ENCODE data around the gene AUTS2.

Gene AUTS2

GRCh38 chr7:70298780-70299471 is 700.7 kb downstream of the AUTS2 start:
- DNase-seq, result no peak

GRCh38 chr7:70299472-70299807 is 701.2 kb downstream of the AUTS2 start:
- DNase-seq, result no peak

- DNase-seq, result no peak
These were observed 703.5 kb downstream of the AUTS2 start for GRCh38 chr7:70301673-70302185.

DNA sequence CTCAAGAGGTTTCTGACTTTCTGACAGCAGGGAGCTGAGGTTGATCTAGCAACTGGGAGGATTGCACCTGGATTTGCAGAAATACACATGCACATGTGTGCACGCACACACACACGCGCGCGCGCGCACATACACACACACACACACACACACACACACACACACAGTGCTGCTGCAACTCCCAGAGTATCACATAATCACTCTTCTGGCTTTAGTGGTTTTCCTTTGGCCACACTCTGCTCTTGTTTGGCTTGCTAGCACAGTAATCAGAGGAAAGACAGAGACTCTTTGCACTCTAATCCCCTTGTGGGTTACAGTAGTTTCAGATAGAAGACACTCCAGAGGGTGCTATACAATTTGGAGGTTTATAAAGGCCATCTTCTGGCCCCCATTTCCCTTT is 705.0 kb downstream of the AUTS2 start:
- no peak for DNase-seq

DNA sequence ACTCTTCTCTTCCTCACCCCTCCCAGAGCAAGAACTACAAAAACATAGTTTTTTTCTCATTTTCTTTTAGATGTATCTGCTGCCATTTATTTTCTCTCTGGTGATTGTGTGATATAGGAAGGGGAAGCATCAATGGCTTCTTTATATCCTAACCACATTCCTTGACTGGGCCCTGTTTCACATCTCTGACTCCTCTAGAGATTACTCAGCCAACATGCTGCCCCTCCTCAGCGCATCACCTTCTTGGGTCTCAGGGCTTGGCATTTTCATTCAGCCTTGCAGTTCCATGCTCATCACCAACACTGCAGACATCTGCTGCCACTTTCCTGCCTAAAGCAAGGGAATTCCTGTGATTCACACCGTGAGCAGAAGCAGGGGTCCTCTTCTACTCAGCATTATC is 705.5 kb downstream of the AUTS2 start:
- no peak for DNase-seq

- no peak for DNase-seq
These were observed 707.9 kb downstream of the AUTS2 start for GRCh38 chr7:70306173-70306572.

- DNase-seq, result no peak
These were observed 709.4 kb downstream of the AUTS2 start for GRCh38 chr7:70307544-70308106.

- DNase-seq, result no peak
These were observed 714.1 kb downstream of the AUTS2 start for GRCh38 chr7:70312336-70312735.

GRCh38 chr7:70313271-70313670 is 715.0 kb downstream of the AUTS2 start:
- DNase-seq, result no peak

- DNase-seq, result no peak
These were observed 715.4 kb downstream of the AUTS2 start for GRCh38 chr7:70313687-70314086.

DNA sequence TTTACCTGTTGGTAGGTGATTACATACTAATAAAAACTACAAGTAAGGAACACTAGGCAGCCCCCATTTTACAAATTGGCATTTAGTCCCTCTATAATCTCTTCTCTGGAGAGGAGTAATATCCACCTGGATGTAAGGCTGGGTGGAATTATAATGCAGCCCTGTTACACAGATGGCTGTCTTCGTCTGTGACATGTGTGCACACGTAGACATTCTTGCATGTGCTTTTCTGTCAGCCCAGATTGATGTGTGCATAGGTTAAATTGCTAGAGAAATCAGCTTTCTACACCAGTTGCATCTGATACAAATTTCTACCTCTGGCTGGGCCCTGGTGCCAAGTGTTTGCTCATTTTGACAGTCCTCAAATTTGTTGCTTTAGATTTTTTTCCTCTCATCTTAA is 715.9 kb downstream of the AUTS2 start:
- no peak for DNase-seq

- DNase-seq, result no peak
These were observed 718.5 kb downstream of the AUTS2 start for GRCh38 chr7:70316745-70317144.

DNA sequence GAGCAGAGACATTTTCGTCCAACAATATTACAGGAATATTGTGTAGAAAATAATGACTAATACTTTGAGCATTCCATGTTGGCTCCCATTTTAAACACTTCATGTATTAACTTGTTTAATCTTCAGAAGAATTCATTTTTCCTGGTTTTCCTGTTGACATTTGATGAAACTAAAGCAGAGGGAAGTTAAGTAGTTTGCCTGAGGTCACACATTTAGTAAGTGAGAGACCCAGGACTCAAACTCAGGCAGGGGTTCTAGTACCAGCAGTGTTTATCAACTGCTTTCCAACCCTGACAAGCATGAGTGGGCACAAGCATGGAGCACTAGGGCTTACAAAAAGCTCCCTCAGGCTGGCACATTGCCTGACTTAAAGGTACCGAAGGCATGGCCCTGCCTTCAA is 719.1 kb downstream of the AUTS2 start:
- peak; percentile 57 for DNase-seq

DNA sequence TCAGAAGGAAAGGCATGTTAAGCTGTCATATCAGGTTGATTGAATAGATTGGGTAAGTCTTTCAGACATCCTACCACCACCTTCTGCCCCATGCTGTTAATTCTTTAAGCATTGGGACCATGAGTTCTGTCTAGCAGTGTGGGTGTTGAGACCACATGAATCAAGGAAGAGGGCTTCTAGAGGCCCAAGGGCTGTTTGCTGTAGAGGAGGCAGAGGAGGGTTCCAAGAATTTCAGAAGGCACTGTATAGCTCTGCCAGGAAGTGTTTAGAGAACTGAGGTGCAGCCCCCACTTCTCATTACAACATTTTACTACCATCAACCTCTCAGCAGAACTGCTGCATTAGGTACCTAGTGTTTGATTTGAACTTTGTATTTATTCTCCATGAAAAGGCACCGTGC is 720.2 kb downstream of the AUTS2 start:
- DNase-seq, result no peak

- DNase-seq, result no peak
These were observed 720.8 kb downstream of the AUTS2 start for GRCh38 chr7:70319057-70319456.

DNA sequence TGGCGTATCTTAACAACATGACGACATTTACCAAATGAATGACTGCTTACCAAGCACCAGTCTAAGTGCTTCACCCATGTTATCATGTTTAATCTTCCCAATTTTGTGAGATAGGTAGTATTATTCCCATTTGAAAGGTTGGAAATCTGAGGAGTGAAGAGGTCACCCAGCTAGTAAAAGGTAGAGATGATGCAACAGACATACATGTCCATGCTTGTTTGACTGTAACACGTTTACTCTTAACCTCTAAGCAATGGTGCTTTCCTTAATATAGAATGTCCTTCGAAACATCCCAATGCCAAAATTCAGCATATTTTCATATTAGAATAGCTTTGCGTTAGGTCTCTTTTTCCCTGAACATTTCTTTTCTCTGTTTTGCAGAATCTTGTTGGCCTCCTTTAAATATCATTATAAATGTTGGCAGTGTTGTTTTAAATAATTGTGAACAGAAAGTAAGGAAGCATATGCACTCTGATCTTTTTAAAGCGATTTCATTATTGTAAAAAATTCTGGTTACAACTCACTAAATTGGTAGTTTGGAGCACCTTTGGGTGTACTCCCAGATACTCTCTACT is 722.8 kb downstream of the AUTS2 start:
- DNase-seq, result no peak

- DNase-seq, result no peak
These were observed 724.6 kb downstream of the AUTS2 start for GRCh38 chr7:70322856-70323255.

DNA sequence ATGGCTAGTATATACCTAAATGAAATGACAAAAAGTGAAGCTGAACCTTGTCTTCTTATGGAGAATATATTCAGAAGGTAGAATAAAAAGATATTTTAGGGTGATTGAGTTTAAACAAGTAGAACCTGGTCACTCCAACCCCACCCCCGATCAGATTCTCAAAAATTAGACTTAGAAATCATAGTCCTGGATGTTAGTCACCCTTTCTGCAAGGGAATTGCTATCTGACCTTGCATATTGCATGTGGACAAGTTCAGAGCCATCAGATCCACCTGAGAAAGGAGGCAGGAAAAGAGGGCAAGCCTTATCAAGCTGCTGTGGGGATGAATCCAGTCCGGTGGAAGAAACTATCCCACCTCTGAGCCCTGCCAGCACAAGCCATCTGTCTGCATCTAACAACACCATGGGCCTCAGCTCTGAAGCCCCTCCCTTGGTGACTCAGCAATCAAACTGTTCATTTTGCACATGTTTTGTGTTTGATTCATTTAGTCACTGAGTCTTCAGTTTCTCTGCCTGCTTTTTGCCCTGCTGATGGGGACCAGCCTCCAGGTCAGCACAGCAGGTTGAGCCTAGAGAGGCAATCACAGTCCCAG is 727.3 kb downstream of the AUTS2 start:
- no peak for DNase-seq

GRCh38 chr7:70334295-70334694 is 736.0 kb downstream of the AUTS2 start:
- no peak for DNase-seq

DNA sequence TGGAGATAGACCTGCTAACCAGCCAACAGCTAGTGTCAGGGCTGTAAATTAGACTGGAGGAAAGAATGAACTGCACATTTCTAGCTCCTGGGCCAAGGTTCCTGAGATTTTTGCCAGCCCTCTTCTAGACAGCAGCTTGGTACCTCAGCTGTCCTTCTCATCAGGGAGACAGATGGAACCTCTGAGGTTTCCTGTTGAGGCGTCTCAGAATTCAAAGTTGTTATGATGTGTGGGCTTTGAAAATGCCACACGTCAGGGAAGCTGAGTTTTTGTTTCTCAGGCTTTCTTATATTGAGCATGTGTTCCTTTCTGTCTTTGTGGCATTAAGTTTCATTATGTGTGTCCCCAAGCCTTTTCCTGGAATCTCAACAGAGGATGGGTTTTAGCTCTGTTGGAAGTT is 736.6 kb downstream of the AUTS2 start:
- DNase-seq, result no peak

GRCh38 chr7:70336536-70336935 is 738.3 kb downstream of the AUTS2 start:
- DNase-seq, result no peak

- DNase-seq, result no peak
These were observed 739.7 kb downstream of the AUTS2 start for GRCh38 chr7:70338015-70338414.

- no peak for DNase-seq
These were observed 742.0 kb downstream of the AUTS2 start for GRCh38 chr7:70340236-70340635.

GRCh38 chr7:70341446-70341845 is 743.2 kb downstream of the AUTS2 start:
- no peak for DNase-seq

Data from NCI-H2029 (cell line).